HG03097 (cell line): ENCODE measurements around the gene HLF.

Source experiments
- ATAC-seq: cut with Tn5 transposase; IDR thresholded peaks from one replicate; pipeline ENCODE4 v1.9.1; 2021; ENCODE audit not compliant: unreplicated experiment, low FRiP score

HLF gene

GRCh38 chr17:55273579-55274354, 9.0 kb downstream of the HLF start:
- no peak for ATAC-seq

GRCh38 chr17:55274355-55275255, 9.8 kb downstream of the HLF start:
- no peak for ATAC-seq

GRCh38 chr17:55275894-55276804, 11.4 kb downstream of the HLF start:
- ATAC-seq, result no peak

GRCh38 chr17:55278173-55278961, 13.6 kb downstream of the HLF start:
- no peak for ATAC-seq

GRCh38 chr17:55279203-55279602, 14.4 kb downstream of the HLF start:
- no peak for ATAC-seq

GRCh38 chr17:55279788-55280187, 15.0 kb downstream of the HLF start:
- ATAC-seq, result no peak

- no peak for ATAC-seq
These were observed 15.5 kb downstream of the HLF start for GRCh38 chr17:55280212-55280611.

GRCh38 chr17:55281649-55282378, 17.1 kb downstream of the HLF start:
- no peak for ATAC-seq

- ATAC-seq, result no peak
These were observed 17.6 kb downstream of the HLF start for GRCh38 chr17:55282379-55282702.

GRCh38 chr17:55282741-55283140, 18.0 kb downstream of the HLF start:
- ATAC-seq, result no peak

GRCh38 chr17:55283256-55283965, 18.7 kb downstream of the HLF start:
- ATAC-seq, result no peak

- peak; percentile 60 for ATAC-seq
These were observed 19.5 kb downstream of the HLF start for GRCh38 chr17:55284001-55284884.

GRCh38 chr17:55284944-55285339, 20.2 kb downstream of the HLF start:
- no peak for ATAC-seq

GRCh38 chr17:55285340-55286301, 20.9 kb downstream of the HLF start:
- ATAC-seq, result no peak

GRCh38 chr17:55286681-55287589, 22.2 kb downstream of the HLF start:
- no peak for ATAC-seq
